Caki2 (cell line): Measurements from ENCODE around the gene LRSAM1. TPM values are rescaled to one million over a fixed set of nuclear protein-coding genes. Genes with fewer than 3 reads are reported as not detected.

ENCODE experiments used
- DNase-seq: peaks from one replicate; pipeline ENCODE4 v3.0.0-alpha.2; 2015; ENCODE audit warnings: low read depth
- in situ Hi-C: cut with HindIII; loops from 2 replicates; pipeline ENCODE4 v1.10.0; 2016; ENCODE audit warnings: low sequenced_read_pairs, low pct_unique_long_range_greater_than_20kb, mixed read lengths
- total RNA-seq: library from RNA; depleted of rRNA; stranded (reverse); fragments of >200 nt; shearing (Covaris generic); gene quantifications from 2 replicates; pipeline ENCODE4 v1.2.3, GENCODE V29; 2014; ENCODE audit warnings: low replicate concordance

LRSAM1 gene
- total RNA-seq, 1 experiment from 2014 or later = 9.5 TPM

- DNase-seq = no peak
- in situ Hi-C loops = no loop called here
Measured at GRCh38 chr9:127537792-127538191, 86.5 kb downstream of the LRSAM1 start.

GRCh38 chr9:127538849-127539258 lies 87.5 kb downstream of the LRSAM1 start:
- DNase-seq = no peak
- in situ Hi-C loops = no loop called here

GRCh38 chr9:127539259-127539981 lies 88.1 kb downstream of the LRSAM1 start:
- in situ Hi-C loops = no loop called here
- DNase-seq = no peak

- in situ Hi-C loops = no loop called here
- no peak for DNase-seq
Measured at GRCh38 chr9:127539982-127540663, 88.8 kb downstream of the LRSAM1 start.

- in situ Hi-C loops = no loop called here
- no peak for DNase-seq
Measured at GRCh38 chr9:127540664-127541041, 89.3 kb downstream of the LRSAM1 start.

GRCh38 chr9:127541176-127541575 lies 89.9 kb downstream of the LRSAM1 start:
- DNase-seq = no peak
- in situ Hi-C loops = no loop called here

GRCh38 chr9:127541865-127542264 lies 90.6 kb downstream of the LRSAM1 start:
- in situ Hi-C loops = no loop called here

GRCh38 chr9:127543221-127543620 lies 91.9 kb downstream of the LRSAM1 start:
- in situ Hi-C loops = no loop called here
- no peak for DNase-seq

More at GRCh38 chr9:127541865-127542264, 90.6 kb downstream of the LRSAM1 start:
- no peak for DNase-seq

GRCh38 chr9:127543973-127544533 lies 92.7 kb downstream of the LRSAM1 start:
- DNase-seq = no peak
- in situ Hi-C loops = no loop called here

GRCh38 chr9:127545196-127546124 lies 94.2 kb downstream of the LRSAM1 start:
- in situ Hi-C loops = no loop called here
- DNase-seq = peak; percentile 95

GRCh38 chr9:127546125-127546832 lies 95.0 kb downstream of the LRSAM1 start:
- in situ Hi-C loops = no loop called here
- peak; percentile 68 for DNase-seq

GRCh38 chr9:127548352-127548881 lies 97.1 kb downstream of the LRSAM1 start:
- in situ Hi-C loops = no loop called here
- no peak for DNase-seq

- in situ Hi-C loops = no loop called here
- no peak for DNase-seq
Measured at GRCh38 chr9:127549218-127549617, 97.9 kb downstream of the LRSAM1 start.

GRCh38 chr9:127549751-127550150 lies 98.4 kb downstream of the LRSAM1 start:
- in situ Hi-C loops = no loop called here
- DNase-seq = no peak

GRCh38 chr9:127550282-127550681 lies 99.0 kb downstream of the LRSAM1 start:
- no peak for DNase-seq
- in situ Hi-C loops = no loop called here

GRCh38 chr9:127550751-127551150 lies 99.4 kb downstream of the LRSAM1 start:
- in situ Hi-C loops = no loop called here

More at GRCh38 chr9:127550751-127551150, 99.4 kb downstream of the LRSAM1 start:
- no peak for DNase-seq
